ENCODE measurements around the gene LEAP2.

- no peak for TF ChIP-seq EZH2 (IDR thresholded peaks at IDR 0.05; ENCODE audit: low read depth, low read length, severe bottlenecking)
- no peak for TF ChIP-seq CEBPB (IDR thresholded peaks at IDR 0.05; ENCODE audit: low read depth, low read length)
- no peak for TF ChIP-seq GABPA (IDR thresholded peaks at IDR 0.05; ENCODE audit: borderline replicate concordance, insufficient read depth, low read length)
Measured at GRCh38 chr5:132867046-132867451, 6.4 kb upstream of the LEAP2 start.

Data from H1 (cell line).